NCI-H1417 treated with DMSO at 0.1 percent for 48 hours (cell line): ENCODE measurements around the gene SQOR.

ENCODE experiments used
- DNase-seq: peaks from one replicate; lab custom pipeline; 2025; lab: John Stamatoyannopoulos, UW

Gene SQOR

GRCh38 chr15:45660231-45660979 is 25.6 kb downstream of the SQOR start:
- no peak for DNase-seq

- no peak for DNase-seq
These were observed 27.5 kb downstream of the SQOR start for GRCh38 chr15:45662375-45662774.

- no peak for DNase-seq
These were observed 29.6 kb downstream of the SQOR start for GRCh38 chr15:45664451-45664850.

GRCh38 chr15:45665261-45665660 is 30.4 kb downstream of the SQOR start:
- DNase-seq: no peak

- DNase-seq: no peak
These were observed 31.5 kb downstream of the SQOR start for GRCh38 chr15:45666119-45666875.

GRCh38 chr15:45667002-45667401 is 32.2 kb downstream of the SQOR start:
- no peak for DNase-seq

- DNase-seq: no peak
These were observed 33.6 kb downstream of the SQOR start for GRCh38 chr15:45668386-45668785.

GRCh38 chr15:45669422-45669821 is 34.6 kb downstream of the SQOR start:
- DNase-seq: no peak

- no peak for DNase-seq
These were observed 35.3 kb downstream of the SQOR start for GRCh38 chr15:45670091-45670490.

- DNase-seq: no peak
These were observed 35.7 kb downstream of the SQOR start for GRCh38 chr15:45670511-45670910.

GRCh38 chr15:45674677-45675076 is 39.8 kb downstream of the SQOR start:
- DNase-seq: no peak

- no peak for DNase-seq
These were observed 43.0 kb downstream of the SQOR start for GRCh38 chr15:45677797-45678196.

GRCh38 chr15:45678459-45679178 is 43.8 kb downstream of the SQOR start:
- no peak for DNase-seq

- DNase-seq: no peak
These were observed 49.7 kb downstream of the SQOR start for GRCh38 chr15:45684533-45684932.

GRCh38 chr15:45689616-45690015 is 54.8 kb downstream of the SQOR start:
- DNase-seq: no peak

- DNase-seq: no peak
These were observed 55.9 kb downstream of the SQOR start for GRCh38 chr15:45690581-45691260.

GRCh38 chr15:45701108-45701507 is 66.3 kb downstream of the SQOR start:
- no peak for DNase-seq

- DNase-seq: no peak
These were observed 67.2 kb downstream of the SQOR start for GRCh38 chr15:45702041-45702440.

- no peak for DNase-seq
These were observed 69.0 kb downstream of the SQOR start for GRCh38 chr15:45703670-45704328.

GRCh38 chr15:45704329-45705249 is 69.8 kb downstream of the SQOR start:
- DNase-seq: no peak
